ENCODE data around the gene DUS1L.

DNA sequence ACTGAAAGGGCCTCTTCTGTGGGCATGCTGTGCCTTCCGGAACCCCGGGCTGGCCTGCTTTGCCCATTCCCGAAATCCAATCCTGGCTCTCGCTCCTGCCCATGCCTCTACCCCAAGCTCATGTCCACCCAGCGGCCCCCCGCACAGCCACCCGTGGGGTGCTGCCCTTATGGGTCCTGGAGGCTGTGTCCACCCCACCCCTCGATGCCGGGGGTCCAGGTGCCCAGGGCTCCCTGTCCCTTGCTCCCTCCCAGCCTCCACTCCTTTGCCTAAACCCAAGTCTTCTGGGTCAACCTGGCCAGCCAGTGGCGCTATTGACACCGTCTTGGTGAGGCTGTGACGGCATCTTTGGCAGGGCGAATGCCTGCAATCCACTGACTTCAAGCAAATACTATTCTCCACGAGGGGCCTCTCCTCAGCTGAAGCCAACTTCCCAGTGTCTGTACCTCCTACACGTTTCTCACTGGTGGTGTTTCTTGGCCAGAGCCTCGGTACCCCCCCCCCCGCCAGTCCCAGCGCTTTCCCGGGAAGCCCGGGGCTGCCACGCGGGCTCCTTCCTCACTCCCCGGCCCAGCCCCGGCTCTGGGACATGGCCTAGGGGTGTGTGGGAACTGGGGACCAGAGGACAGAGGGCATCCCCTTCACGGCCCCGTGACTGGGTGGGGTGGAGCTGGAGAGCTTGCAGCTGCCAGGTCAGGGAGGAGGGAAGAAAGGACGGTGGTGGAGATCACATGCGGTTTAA is 12.2 kb upstream of the DUS1L start:
- TF ChIP-seq, protein P1, sequence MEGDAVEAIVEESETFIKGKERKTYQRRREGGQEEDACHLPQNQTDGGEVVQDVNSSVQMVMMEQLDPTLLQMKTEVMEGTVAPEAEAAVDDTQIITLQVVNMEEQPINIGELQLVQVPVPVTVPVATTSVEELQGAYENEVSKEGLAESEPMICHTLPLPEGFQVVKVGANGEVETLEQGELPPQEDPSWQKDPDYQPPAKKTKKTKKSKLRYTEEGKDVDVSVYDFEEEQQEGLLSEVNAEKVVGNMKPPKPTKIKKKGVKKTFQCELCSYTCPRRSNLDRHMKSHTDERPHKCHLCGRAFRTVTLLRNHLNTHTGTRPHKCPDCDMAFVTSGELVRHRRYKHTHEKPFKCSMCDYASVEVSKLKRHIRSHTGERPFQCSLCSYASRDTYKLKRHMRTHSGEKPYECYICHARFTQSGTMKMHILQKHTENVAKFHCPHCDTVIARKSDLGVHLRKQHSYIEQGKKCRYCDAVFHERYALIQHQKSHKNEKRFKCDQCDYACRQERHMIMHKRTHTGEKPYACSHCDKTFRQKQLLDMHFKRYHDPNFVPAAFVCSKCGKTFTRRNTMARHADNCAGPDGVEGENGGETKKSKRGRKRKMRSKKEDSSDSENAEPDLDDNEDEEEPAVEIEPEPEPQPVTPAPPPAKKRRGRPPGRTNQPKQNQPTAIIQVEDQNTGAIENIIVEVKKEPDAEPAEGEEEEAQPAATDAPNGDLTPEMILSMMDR (IDR thresholded peaks at IDR 0.05): no peak
- no peak for TF ChIP-seq POLR2A (IDR thresholded peaks at IDR 0.05)
